Activated naive CD4-positive, alpha-beta T cell treated with anti-CD3 and anti-CD28 coated beads, Interleukin-2, amount 50 U/mL, for 16 hours (primary cell): ENCODE data around the gene MATN4.
"Not testable (repeated sequence)": the region's sequence is repeated elsewhere in the genome, so short reads cannot be mapped to it uniquely, and the experiment has no call there.

Experiments used
- DNase-seq: peaks from one replicate; pipeline ENCODE4 v3.0.0-alpha.2; 2020

The MATN4 gene

GRCh38 chr20:45308117-45308778, at the start of gene MATN4:
Gene MATN4 (minus strand): TSS chr20:45308299. CDS start chr20:45305582, 2,717 bp downstream.
- DNase-seq: no peak

GRCh38 chr20:45355209-45356084, 47.3 kb upstream of the MATN4 start:
- DNase-seq: no peak

GRCh38 chr20:45354423-45355208, 46.5 kb upstream of the MATN4 start:
- no peak for DNase-seq

- no peak for DNase-seq
These were observed 45.6 kb upstream of the MATN4 start for GRCh38 chr20:45353746-45354145.

DNA sequence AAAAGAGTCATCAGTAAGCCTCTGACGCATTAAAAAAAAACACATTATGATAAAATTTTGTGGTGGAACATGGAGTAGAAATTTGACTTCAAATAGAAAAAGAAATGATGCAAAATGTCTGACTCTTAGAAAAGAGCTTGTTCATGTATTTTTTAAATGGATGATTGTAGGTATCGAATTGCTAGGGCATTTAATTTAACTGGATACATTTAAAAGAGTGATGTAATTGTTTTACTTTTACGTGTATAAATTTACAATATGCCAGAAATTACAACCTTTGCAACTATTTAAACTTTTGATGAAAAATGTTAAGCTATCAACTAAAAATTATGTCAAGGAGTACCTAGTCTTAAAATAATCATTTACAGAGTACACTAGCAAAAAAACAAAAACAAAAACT, 44.6 kb upstream of the MATN4 start:
- no peak for DNase-seq

DNA sequence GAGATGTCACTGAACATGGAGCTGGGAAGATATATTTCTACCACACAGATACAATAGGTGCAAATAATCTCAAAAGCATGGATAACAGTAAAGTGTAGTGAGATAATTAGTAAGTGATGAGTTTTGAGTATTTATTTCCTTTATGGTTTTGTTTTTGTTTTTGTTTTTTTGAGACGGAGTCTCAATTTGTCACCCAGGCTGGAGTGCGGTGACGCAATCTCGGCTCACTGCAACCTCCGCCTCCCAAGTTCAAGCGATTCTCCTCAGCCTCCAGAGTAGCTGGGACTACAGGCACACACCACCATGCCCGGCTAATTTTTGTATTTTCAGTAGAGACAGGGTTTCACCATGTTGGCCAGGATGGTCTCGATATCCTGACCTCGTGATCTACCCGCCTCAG, 42.7 kb upstream of the MATN4 start:
- not testable (repeated sequence) for DNase-seq

DNA sequence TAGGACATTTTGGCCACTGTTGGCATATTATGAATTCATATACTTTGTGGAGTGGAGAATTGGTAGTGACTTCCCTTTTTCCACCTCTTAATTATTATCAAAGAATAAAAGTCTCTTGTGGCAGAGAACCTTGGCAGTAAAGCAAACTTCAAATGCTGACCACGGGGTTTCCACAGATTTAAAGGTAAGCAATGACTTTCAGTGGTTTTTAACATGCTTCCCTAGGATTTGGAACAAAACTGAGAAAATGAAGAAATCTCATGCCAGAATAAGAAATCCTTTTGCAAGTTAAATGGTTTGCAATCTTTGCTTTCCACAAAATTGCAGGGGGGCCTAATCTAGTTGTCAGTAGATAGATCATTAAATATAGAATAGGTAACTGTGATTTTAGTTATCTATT, 42.1 kb upstream of the MATN4 start:
- no peak for DNase-seq

DNA sequence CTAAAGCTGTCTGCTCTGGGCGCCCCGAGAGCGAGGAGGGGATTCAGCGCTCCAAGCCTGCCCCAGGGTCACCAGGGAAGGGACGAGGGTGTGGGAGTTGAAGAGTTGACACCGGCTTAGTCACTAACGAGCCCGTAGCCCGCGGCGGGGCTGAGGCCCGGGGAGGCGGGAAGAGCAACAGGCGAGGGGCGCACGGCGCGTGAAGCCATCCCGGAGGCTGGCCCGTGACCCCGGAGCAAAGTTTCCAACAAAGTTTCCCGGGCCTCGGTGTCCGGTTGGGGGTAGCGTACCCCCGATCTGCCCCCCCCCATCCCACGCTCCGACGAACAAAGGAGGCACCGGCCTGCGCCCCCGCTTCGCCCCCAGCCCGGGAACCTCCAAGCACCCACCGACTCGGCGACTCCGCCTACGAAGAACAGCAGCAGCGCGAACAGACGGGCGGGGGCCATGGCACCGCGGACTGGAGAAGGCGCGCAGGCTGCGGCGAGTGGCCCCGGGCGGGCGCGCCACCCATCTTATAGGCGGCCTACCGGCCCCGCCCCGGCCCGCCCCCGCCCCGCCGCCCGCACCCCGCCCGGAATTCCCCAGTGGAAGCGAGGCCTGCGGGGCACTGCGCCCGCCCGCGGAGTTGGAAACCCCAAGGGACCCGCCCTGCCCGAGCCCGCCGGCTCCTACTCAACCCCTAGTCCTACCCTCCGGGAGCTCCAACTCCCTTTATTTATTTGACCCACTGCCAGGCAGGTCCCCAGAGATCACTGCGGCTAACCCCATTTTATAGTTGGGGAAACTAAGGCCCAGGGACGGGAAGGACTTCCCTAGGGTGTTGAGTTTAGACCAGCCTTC, 40.1 kb upstream of the MATN4 start, which contains the start of gene SDC4:
TSS of gene SDC4 (minus strand) at position 489 of the 843 bp plus-strand sequence. CDS start at position 449, 40 bp downstream.
- peak; percentile 55 for DNase-seq

- no peak for DNase-seq
These were observed 39.3 kb upstream of the MATN4 start for GRCh38 chr20:45347297-45347935.

DNA sequence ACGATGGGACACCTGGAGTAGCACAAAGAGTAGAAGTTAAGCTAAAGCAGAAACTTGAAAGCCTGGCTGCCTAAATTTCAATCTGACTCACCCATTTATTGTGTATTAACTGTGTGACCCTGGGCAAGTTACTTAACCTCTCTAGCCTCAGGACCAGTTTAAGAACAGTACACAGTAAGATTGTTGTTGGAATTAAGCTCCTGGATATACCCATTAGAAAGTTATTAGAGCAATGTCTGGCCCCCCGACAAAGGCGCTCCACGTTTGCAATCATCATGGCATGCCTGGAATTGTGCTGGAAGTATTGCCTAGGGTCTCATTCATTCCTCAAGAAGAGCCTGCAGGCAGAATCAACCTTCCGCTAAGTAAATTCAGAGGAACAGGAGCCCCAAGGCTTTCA, 38.8 kb upstream of the MATN4 start:
- DNase-seq: no peak

- DNase-seq: no peak
These were observed 38.2 kb upstream of the MATN4 start for GRCh38 chr20:45346291-45346718.

GRCh38 chr20:45345104-45345936, 37.2 kb upstream of the MATN4 start:
- DNase-seq: no peak

GRCh38 chr20:45344168-45344860, 36.2 kb upstream of the MATN4 start:
- DNase-seq: no peak

DNA sequence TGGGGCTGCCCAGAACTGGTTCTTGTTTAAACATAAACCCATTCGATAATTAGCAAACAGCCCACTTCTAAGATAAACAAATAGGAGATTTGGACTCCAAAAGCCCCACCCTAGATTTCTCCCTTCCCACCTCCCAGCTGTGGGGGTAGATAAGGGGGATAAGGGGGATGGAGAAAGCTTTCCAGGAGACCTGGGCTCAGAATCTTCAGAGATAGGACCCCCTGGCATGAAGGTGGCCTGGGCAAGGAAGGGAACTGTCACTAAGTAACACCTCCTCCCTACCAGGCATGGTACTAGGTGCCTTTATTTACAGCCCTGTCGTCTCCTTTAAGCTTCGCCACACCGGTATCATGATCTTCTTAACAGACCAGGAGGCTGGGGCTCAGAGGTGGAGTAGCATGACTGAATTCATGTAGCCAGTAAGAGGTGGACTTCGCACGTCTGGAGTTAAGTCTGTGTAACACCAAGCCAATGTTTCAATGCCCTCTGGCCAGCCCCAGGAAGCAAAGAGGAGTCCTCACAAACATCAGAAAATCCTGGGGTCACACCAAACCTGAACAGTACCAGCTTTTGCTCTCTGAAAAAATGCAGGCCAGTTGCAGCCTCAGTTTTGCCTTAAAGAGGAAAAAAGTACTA, 35.6 kb upstream of the MATN4 start:
- no peak for DNase-seq

GRCh38 chr20:45342855-45343531, 34.9 kb upstream of the MATN4 start:
- no peak for DNase-seq

DNA sequence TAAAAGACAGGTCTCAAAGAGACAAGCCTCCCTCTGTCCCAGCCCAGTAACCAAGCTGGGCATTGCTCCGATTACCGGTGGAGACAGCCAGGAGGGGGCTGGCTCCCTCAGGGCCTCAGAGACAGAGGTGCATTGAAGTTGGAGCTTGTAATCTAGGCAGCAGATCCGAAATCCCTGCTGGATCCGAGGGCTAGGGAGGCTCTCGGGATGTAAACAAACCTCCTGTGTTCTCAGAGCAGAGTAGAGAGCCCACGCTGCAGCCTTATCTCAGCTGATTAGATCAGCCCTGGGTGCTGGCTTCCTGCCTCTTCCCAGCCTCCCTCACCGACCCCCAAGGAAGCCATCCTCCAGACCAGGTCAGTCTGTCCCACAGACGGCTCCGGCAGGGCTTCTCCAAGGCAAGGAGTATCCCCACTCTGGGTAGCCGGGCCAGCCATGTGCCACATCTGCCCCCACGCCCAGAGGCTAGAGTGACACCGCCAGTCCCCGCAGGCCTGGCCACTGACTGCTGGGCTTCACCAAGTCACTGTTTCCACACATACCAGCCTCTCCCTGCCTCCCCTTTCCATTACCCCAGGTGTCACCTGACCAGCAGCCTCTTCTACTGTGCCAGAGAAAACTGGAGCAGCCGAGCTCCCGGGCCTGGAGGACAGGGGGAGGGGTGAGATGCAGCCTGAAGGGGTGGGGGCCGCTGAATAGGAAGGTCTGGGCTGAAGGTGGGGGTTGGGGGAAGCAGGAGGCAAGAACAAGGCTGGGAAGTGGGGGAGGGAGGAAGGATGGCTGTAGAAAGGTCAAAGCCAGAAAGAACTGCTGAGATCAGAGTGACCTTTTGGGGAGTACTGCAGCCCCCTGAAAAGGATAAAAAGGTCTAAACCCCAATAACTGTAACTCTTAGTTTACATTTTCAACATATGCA, 34.1 kb upstream of the MATN4 start:
- no peak for DNase-seq

DNA sequence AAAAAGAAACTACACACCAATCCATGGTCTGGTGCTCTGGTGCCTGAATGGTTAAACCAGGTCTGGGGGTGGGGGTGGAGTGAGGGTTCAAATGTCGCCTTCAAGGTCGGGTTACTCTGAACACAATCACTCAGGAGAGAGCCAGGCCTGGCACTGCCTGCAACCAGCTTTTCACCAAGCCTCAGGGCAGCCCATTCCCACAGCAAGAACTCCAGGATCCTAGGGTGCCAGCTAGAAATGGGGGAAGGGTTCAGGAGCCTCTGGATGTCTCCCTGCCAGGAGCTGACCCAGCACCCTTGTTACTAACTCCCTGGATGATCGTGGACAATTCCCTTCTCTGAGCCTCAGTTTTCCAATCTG, 33.5 kb upstream of the MATN4 start:
- DNase-seq: no peak

GRCh38 chr20:45340951-45341350, 32.9 kb upstream of the MATN4 start:
- DNase-seq: no peak
